ENCODE measurements around the gene THSD4. TPM values are rescaled to one million over a fixed set of nuclear protein-coding genes. Genes with fewer than 3 reads are reported as not detected.

THSD4 gene
- total RNA-seq, 1 donor from 2014 or later, result 1.4 TPM

GRCh38 chr15:71290002-71290401, 174.7 kb downstream of the THSD4 start:
- Mint-ChIP-seq H3K4me3 (no peak overlapping the region), H3K4me1 (no peaks in the 10 kb centered on the region), H3K27me3 (ENCODE audit: low read depth) (no peaks in the 10 kb centered on the region), H3K27ac (ENCODE audit: unreplicated experiment) (no peak overlapping the region), H3K9me3 (no peaks in the 10 kb centered on the region), H3K36me3 (ENCODE audit: low read depth) (no peaks in the 10 kb centered on the region)
- no peak for DNase-seq (ENCODE audit: low read depth, low spot score)
- TF ChIP-seq CTCF (conservative IDR thresholded peaks at IDR 0.05), result no peak

- Mint-ChIP-seq H3K9me3 (no peaks in the 10 kb centered on the region), H3K27ac (ENCODE audit: unreplicated experiment) (no peak overlapping the region), H3K36me3 (ENCODE audit: low read depth) (no peaks in the 10 kb centered on the region), H3K4me1 (no peaks in the 10 kb centered on the region), H3K27me3 (ENCODE audit: low read depth) (no peaks in the 10 kb centered on the region), H3K4me3 (no peak overlapping the region)
- DNase-seq (ENCODE audit: low read depth, low spot score), result no peak
- no peak for TF ChIP-seq CTCF (conservative IDR thresholded peaks at IDR 0.05)
Measured at GRCh38 chr15:71290881-71291635, 175.8 kb downstream of the THSD4 start.

GRCh38 chr15:71291723-71292122, 176.5 kb downstream of the THSD4 start:
- Mint-ChIP-seq H3K9me3 (no peaks in the 10 kb centered on the region), H3K27ac (ENCODE audit: unreplicated experiment) (no peak overlapping the region), H3K36me3 (ENCODE audit: low read depth) (no peaks in the 10 kb centered on the region), H3K27me3 (ENCODE audit: low read depth) (no peaks in the 10 kb centered on the region), H3K4me1 (no peaks in the 10 kb centered on the region), H3K4me3 (no peak overlapping the region)
- TF ChIP-seq CTCF (conservative IDR thresholded peaks at IDR 0.05), result no peak
- no peak for DNase-seq (ENCODE audit: low read depth, low spot score)

- H3K9me3 Mint-ChIP-seq, result no peaks in the 10 kb centered on the region
- no peak overlapping the region for H3K27ac Mint-ChIP-seq (ENCODE audit: unreplicated experiment)
- no peak for TF ChIP-seq CTCF (conservative IDR thresholded peaks at IDR 0.05)
- H3K4me1 Mint-ChIP-seq, result peaks cover under 1% of the 10 kb centered on the region
- no peak overlapping the region for H3K4me3 Mint-ChIP-seq
- no peak for DNase-seq (ENCODE audit: low read depth, low spot score)
- H3K27me3 Mint-ChIP-seq (ENCODE audit: low read depth), result no peaks in the 10 kb centered on the region
- H3K36me3 Mint-ChIP-seq (ENCODE audit: low read depth), result no peaks in the 10 kb centered on the region
Measured at GRCh38 chr15:71293723-71294122, 178.5 kb downstream of the THSD4 start.

GRCh38 chr15:71294251-71294910, 179.1 kb downstream of the THSD4 start:
- no peaks in the 10 kb centered on the region for H3K9me3 Mint-ChIP-seq
- H3K4me1 Mint-ChIP-seq, result peaks cover 7% of the 10 kb centered on the region
- DNase-seq (ENCODE audit: low read depth, low spot score), result no peak
- no peak overlapping the region for H3K4me3 Mint-ChIP-seq
- H3K27ac Mint-ChIP-seq (ENCODE audit: unreplicated experiment), result no peak overlapping the region
- no peaks in the 10 kb centered on the region for H3K36me3 Mint-ChIP-seq (ENCODE audit: low read depth)
- TF ChIP-seq CTCF (conservative IDR thresholded peaks at IDR 0.05), result no peak
- no peaks in the 10 kb centered on the region for H3K27me3 Mint-ChIP-seq (ENCODE audit: low read depth)
